ENCODE data around the gene ADARB2.

The ADARB2 gene

GRCh38 chr10:1160561-1161314 lies 576.6 kb downstream of the ADARB2 start:
- no peak for TF ChIP-seq FOXP2 (optimal IDR thresholded peaks at IDR 0.05; ENCODE audit: borderline replicate concordance, extremely low read depth, extremely low read length, insufficient read depth)
- TF ChIP-seq TAF1 (IDR thresholded peaks at IDR 0.05; ENCODE audit: borderline replicate concordance, insufficient read depth, low read length) = no peak
- no peak for TF ChIP-seq SIN3A (IDR thresholded peaks at IDR 0.05; ENCODE audit: borderline replicate concordance, insufficient read depth, low read length)
- TF ChIP-seq POLR2AphosphoS5 (IDR thresholded peaks at IDR 0.05; ENCODE audit: low read depth, low read length) = no peak

GRCh38 chr10:1159131-1160061 lies 577.9 kb downstream of the ADARB2 start:
- TF ChIP-seq FOXP2 (optimal IDR thresholded peaks at IDR 0.05; ENCODE audit: borderline replicate concordance, extremely low read depth, extremely low read length, insufficient read depth) (no peak), SIN3A (IDR thresholded peaks at IDR 0.05; ENCODE audit: borderline replicate concordance, insufficient read depth, low read length) (no peak), POLR2AphosphoS5 (IDR thresholded peaks at IDR 0.05; ENCODE audit: low read depth, low read length) (no peak), REST (IDR thresholded peaks at IDR 0.05; ENCODE audit: insufficient read depth in 1 of 2, low read depth in 2 of 2, low read length in 2 of 2) (no peak), TAF1 (IDR thresholded peaks at IDR 0.05; ENCODE audit: borderline replicate concordance, insufficient read depth, low read length) (no peak)

- TF ChIP-seq SIN3A (IDR thresholded peaks at IDR 0.05; ENCODE audit: borderline replicate concordance, insufficient read depth, low read length) (no peak), REST (IDR thresholded peaks at IDR 0.05; ENCODE audit: insufficient read depth in 1 of 2, low read depth in 2 of 2, low read length in 2 of 2) (no peak), TAF1 (IDR thresholded peaks at IDR 0.05; ENCODE audit: borderline replicate concordance, insufficient read depth, low read length) (no peak), FOXP2 (optimal IDR thresholded peaks at IDR 0.05; ENCODE audit: borderline replicate concordance, extremely low read depth, extremely low read length, insufficient read depth) (no peak)
Observed at GRCh38 chr10:1158066-1158465, 579.3 kb downstream of the ADARB2 start.

- no peak for TF ChIP-seq REST (IDR thresholded peaks at IDR 0.05; ENCODE audit: insufficient read depth in 1 of 2, low read depth in 2 of 2, low read length in 2 of 2)
- no peak for TF ChIP-seq FOXP2 (optimal IDR thresholded peaks at IDR 0.05; ENCODE audit: borderline replicate concordance, extremely low read depth, extremely low read length, insufficient read depth)
- TF ChIP-seq SIN3A (IDR thresholded peaks at IDR 0.05; ENCODE audit: borderline replicate concordance, insufficient read depth, low read length) = no peak
- TF ChIP-seq TAF1 (IDR thresholded peaks at IDR 0.05; ENCODE audit: borderline replicate concordance, insufficient read depth, low read length) = no peak
- TF ChIP-seq POLR2AphosphoS5 (IDR thresholded peaks at IDR 0.05; ENCODE audit: low read depth, low read length) = no peak
Observed at GRCh38 chr10:1157615-1157933, 579.8 kb downstream of the ADARB2 start.

GRCh38 chr10:1156921-1157614 lies 580.3 kb downstream of the ADARB2 start:
- TF ChIP-seq REST (IDR thresholded peaks at IDR 0.05; ENCODE audit: insufficient read depth in 1 of 2, low read depth in 2 of 2, low read length in 2 of 2) (no peak), FOXP2 (optimal IDR thresholded peaks at IDR 0.05; ENCODE audit: borderline replicate concordance, extremely low read depth, extremely low read length, insufficient read depth) (no peak), SIN3A (IDR thresholded peaks at IDR 0.05; ENCODE audit: borderline replicate concordance, insufficient read depth, low read length) (no peak), POLR2AphosphoS5 (IDR thresholded peaks at IDR 0.05; ENCODE audit: low read depth, low read length) (no peak), TAF1 (IDR thresholded peaks at IDR 0.05; ENCODE audit: borderline replicate concordance, insufficient read depth, low read length) (no peak)
